ENCODE results near the gene NUP133. TPM values are rescaled to one million over a fixed set of nuclear protein-coding genes. Genes with fewer than 3 reads are reported as not detected.
"Not testable (repeated sequence)": the region's sequence is repeated elsewhere in the genome, so short reads cannot be mapped to it uniquely, and the experiment has no call there.

Gene NUP133
- polyA plus RNA-seq, 3 donors, result 43.2 to 49.0 (median 44.6) TPM

GRCh38 chr1:229425564-229426159, 82.5 kb downstream of the NUP133 start:
- DNase-seq, result no peak

GRCh38 chr1:229420765-229421164, 87.4 kb downstream of the NUP133 start:
- DNase-seq, result no peak

GRCh38 chr1:229420224-229420623, 87.9 kb downstream of the NUP133 start:
- no peak for DNase-seq

- DNase-seq, result not testable (repeated sequence)
Observed at GRCh38 chr1:229418586-229418985, 89.6 kb downstream of the NUP133 start.

- not testable (repeated sequence) for DNase-seq
Observed at GRCh38 chr1:229412810-229413209, 95.3 kb downstream of the NUP133 start.

- DNase-seq, result no peak
Observed at GRCh38 chr1:229412056-229412455, 96.1 kb downstream of the NUP133 start.

- DNase-seq, result no peak
Observed at GRCh38 chr1:229411434-229412055, 96.6 kb downstream of the NUP133 start.

- DNase-seq, result no peak
Observed at GRCh38 chr1:229410692-229411433, 97.3 kb downstream of the NUP133 start.

GRCh38 chr1:229410370-229410691, 97.8 kb downstream of the NUP133 start:
- no peak for DNase-seq

GRCh38 chr1:229409616-229410369, 98.3 kb downstream of the NUP133 start:
- no peak for DNase-seq

GRCh38 chr1:229408458-229409037, 99.6 kb downstream of the NUP133 start:
- no peak for DNase-seq

GRCh38 chr1:229407206-229408026, 100.7 kb downstream of the NUP133 start:
- DNase-seq, result no peak

- peak; percentile 48 for DNase-seq
Observed at GRCh38 chr1:229406798-229407197, 101.3 kb downstream of the NUP133 start.

GRCh38 chr1:229403573-229403972, 104.6 kb downstream of the NUP133 start:
- no peak for DNase-seq

- no peak for DNase-seq
Observed at GRCh38 chr1:229402993-229403392, 105.1 kb downstream of the NUP133 start.

GRCh38 chr1:229402329-229402728, 105.8 kb downstream of the NUP133 start:
- not testable (repeated sequence) for DNase-seq

- DNase-seq, result no peak
Observed at GRCh38 chr1:229397762-229398161, 110.4 kb downstream of the NUP133 start.

- no peak for DNase-seq
Observed at GRCh38 chr1:229396585-229397206, 111.4 kb downstream of the NUP133 start.

GRCh38 chr1:229394517-229394916, 113.6 kb downstream of the NUP133 start:
- DNase-seq, result not testable (repeated sequence)

- DNase-seq, result no peak
Observed at GRCh38 chr1:229392936-229393335, 115.2 kb downstream of the NUP133 start.

Data from renal pelvis (tissue), 4 donors.